GM19043 (cell line): ENCODE measurements around the gene ZNF202.
"Not testable (repeated sequence)": the region's sequence is repeated elsewhere in the genome, so short reads cannot be mapped to it uniquely, and the experiment has no call there.

Source experiments
- ATAC-seq: cut with Tn5 transposase; IDR thresholded peaks from one replicate; pipeline ENCODE4 v1.9.1; 2021; ENCODE audit warnings: low read depth; ENCODE audit not compliant: unreplicated experiment

The ZNF202 gene

GRCh38 chr11:123741159-123742030 is at the start of gene ZNF202:
Gene ZNF202 (minus strand): TSS chr11:123741660. CDS start chr11:123730888, 10,772 bp downstream.
- ATAC-seq, result peak; percentile 98

GRCh38 chr11:123783536-123783935 is 42.1 kb upstream of the ZNF202 start:
- ATAC-seq, result no peak

- no peak for ATAC-seq
Observed at GRCh38 chr11:123778511-123778910, 37.1 kb upstream of the ZNF202 start.

- ATAC-seq, result no peak
Observed at GRCh38 chr11:123775715-123776549, 34.5 kb upstream of the ZNF202 start.

GRCh38 chr11:123775289-123775688 is 33.8 kb upstream of the ZNF202 start:
- ATAC-seq, result no peak

GRCh38 chr11:123773959-123774358 is 32.5 kb upstream of the ZNF202 start:
- ATAC-seq, result no peak

- no peak for ATAC-seq
Observed at GRCh38 chr11:123773026-123773425, 31.6 kb upstream of the ZNF202 start.

- ATAC-seq, result no peak
Observed at GRCh38 chr11:123771664-123772063, 30.2 kb upstream of the ZNF202 start.

GRCh38 chr11:123770712-123771111 is 29.3 kb upstream of the ZNF202 start:
- ATAC-seq, result no peak

GRCh38 chr11:123765601-123766000 is 24.1 kb upstream of the ZNF202 start:
- no peak for ATAC-seq

GRCh38 chr11:123762422-123762821 is 21.0 kb upstream of the ZNF202 start:
- ATAC-seq, result no peak

- ATAC-seq, result peak; percentile 72
Observed at GRCh38 chr11:123760894-123761293, 19.4 kb upstream of the ZNF202 start.

- ATAC-seq, result no peak
Observed at GRCh38 chr11:123757976-123758375, 16.5 kb upstream of the ZNF202 start.

- ATAC-seq, result no peak
Observed at GRCh38 chr11:123755813-123756212, 14.4 kb upstream of the ZNF202 start.

GRCh38 chr11:123755344-123755743 is 13.9 kb upstream of the ZNF202 start:
- ATAC-seq, result no peak

- ATAC-seq, result no peak
Observed at GRCh38 chr11:123754101-123754568, 12.7 kb upstream of the ZNF202 start, which contains the start of gene OR6X1. Gene OR6X1 (minus strand): TSS chr11:123754518. CDS start chr11:123754518, 0 bp downstream.

- ATAC-seq, result no peak
Observed at GRCh38 chr11:123753110-123753509, 11.7 kb upstream of the ZNF202 start.

- no peak for ATAC-seq
Observed at GRCh38 chr11:123751781-123752180, 10.3 kb upstream of the ZNF202 start.

- not testable (repeated sequence) for ATAC-seq
Observed at GRCh38 chr11:123748349-123748748, 6.9 kb upstream of the ZNF202 start.

- no peak for ATAC-seq
Observed at GRCh38 chr11:123745764-123746451, 4.4 kb upstream of the ZNF202 start.

- no peak for ATAC-seq
Observed at GRCh38 chr11:123742724-123743120, 1.3 kb upstream of the ZNF202 start.
